Parathyroid adenoma (tissue), 2 donors: ENCODE results near the gene KIAA1614.

Experiments
- H2AFZ ChIP-seq: fragments of 300-600 bp; sonication (generic); one replicate; pipeline ENCODE4 v1.7.0; 2017; ENCODE audit warnings: antibody characterized with exemption, mild to moderate bottlenecking
- H3K27ac ChIP-seq: fragments of 300-600 bp; sonication (generic); one replicate; pipeline ENCODE4 v1.7.0; 2017
- H3K27me3 ChIP-seq: fragments of 300-600 bp; sonication (generic); one replicate; pipeline ENCODE4 v1.7.0; 2017; ENCODE audit warnings: low read length; ENCODE audit not compliant: control insufficient read depth, insufficient read depth
- H3K36me3 ChIP-seq: fragments of 300-600 bp; sonication (generic); one replicate; pipeline ENCODE4 v1.7.0; 2017; ENCODE audit warnings: low read length; ENCODE audit not compliant: control insufficient read depth, insufficient read depth
- H3K4me1 ChIP-seq: fragments of 300-600 bp; sonication (generic); one replicate; pipeline ENCODE4 v1.7.0; 2017; ENCODE audit warnings: control low read depth
- H3K4me2 ChIP-seq: fragments of 300-600 bp; sonication (generic); one replicate; pipeline ENCODE4 v1.7.0; 2017; ENCODE audit warnings: low read length
- H3K4me3 ChIP-seq: fragments of 300-600 bp; sonication (generic); one replicate; pipeline ENCODE4 v1.7.0; 2017; ENCODE audit warnings: low read depth, low read length
- H3K79me2 ChIP-seq: fragments of 300-600 bp; sonication (generic); one replicate; pipeline ENCODE4 v1.7.0; 2017; ENCODE audit warnings: control low read depth
- H3K9ac ChIP-seq: fragments of 300-600 bp; sonication (generic); one replicate; pipeline ENCODE4 v1.7.0; 2017; ENCODE audit warnings: mild to moderate bottlenecking
- H3K9me3 ChIP-seq: fragments of 300-600 bp; sonication (generic); one replicate; pipeline ENCODE4 v1.7.0; 2017; ENCODE audit warnings: low read length; ENCODE audit not compliant: control insufficient read depth
- CTCF ChIP-seq: fragments of 300-600 bp; sonication (generic); IDR thresholded peaks from one replicate; pipeline ENCODE4 v1.7.0; 2017; ENCODE audit warnings: antibody characterized with exemption, mild to moderate bottlenecking
- donor health status: primary hyperparathyroidism.

The KIAA1614 gene

GRCh38 chr1:180884588-180885300 is 28.0 kb upstream of the KIAA1614 start:
- Histone ChIP-seq H3K4me1 (no peaks in the 10 kb centered on the region), H3K9me3 (no peaks in the 10 kb centered on the region)
- no peak for TF ChIP-seq CTCF

GRCh38 chr1:180886338-180886737 is 26.4 kb upstream of the KIAA1614 start:
- Histone ChIP-seq H3K36me3 (no peaks in the 10 kb centered on the region), H3K9ac (no peak overlapping the region), H3K4me3 (no peak overlapping the region), H3K79me2 (no peaks in the 10 kb centered on the region), H2AFZ (no peak overlapping the region), H3K4me1 (no peaks in the 10 kb centered on the region), H3K27ac (no peak overlapping the region), H3K9me3 (no peaks in the 10 kb centered on the region), H3K27me3 (no peaks in the 10 kb centered on the region), H3K4me2 (no peak overlapping the region)
- no peak for TF ChIP-seq CTCF

More at GRCh38 chr1:180884588-180885300, 28.0 kb upstream of the KIAA1614 start:
- Histone ChIP-seq H3K9ac (no peak overlapping the region), H3K4me2 (no peak overlapping the region), H3K4me3 (no peak overlapping the region), H3K27ac (no peak overlapping the region), H3K79me2 (no peaks in the 10 kb centered on the region), H3K27me3 (no peaks in the 10 kb centered on the region), H3K36me3 (no peaks in the 10 kb centered on the region), H2AFZ (no peak overlapping the region)

GRCh38 chr1:180887841-180888240 is 24.9 kb upstream of the KIAA1614 start:
- no peaks in the 10 kb centered on the region for H3K79me2 ChIP-seq
- TF ChIP-seq CTCF, result no peak
- no peaks in the 10 kb centered on the region for H3K36me3 ChIP-seq
- H2AFZ ChIP-seq, result no peak overlapping the region
- no peaks in the 10 kb centered on the region for H3K4me1 ChIP-seq
- H3K4me3 ChIP-seq, result no peak overlapping the region
- no peak overlapping the region for H3K4me2 ChIP-seq
- H3K9me3 ChIP-seq, result no peaks in the 10 kb centered on the region
- no peak overlapping the region for H3K9ac ChIP-seq
- no peaks in the 10 kb centered on the region for H3K27me3 ChIP-seq
- H3K27ac ChIP-seq, result no peak overlapping the region

- no peaks in the 10 kb centered on the region for H3K36me3 ChIP-seq
- H3K4me2 ChIP-seq, result no peak overlapping the region
- H3K4me3 ChIP-seq, result no peak overlapping the region
- H3K9ac ChIP-seq, result no peak overlapping the region
- H3K9me3 ChIP-seq, result no peaks in the 10 kb centered on the region
- no peaks in the 10 kb centered on the region for H3K27me3 ChIP-seq
- H3K79me2 ChIP-seq, result no peaks in the 10 kb centered on the region
- no peaks in the 10 kb centered on the region for H3K4me1 ChIP-seq
- TF ChIP-seq CTCF, result no peak
- H3K27ac ChIP-seq, result no peak overlapping the region
- H2AFZ ChIP-seq, result no peak overlapping the region
Observed at GRCh38 chr1:180888870-180889269, 23.8 kb upstream of the KIAA1614 start.

- no peaks in the 10 kb centered on the region for H3K36me3 ChIP-seq
- TF ChIP-seq CTCF, result no peak
Observed at GRCh38 chr1:180889325-180889724, 23.4 kb upstream of the KIAA1614 start.

More at GRCh38 chr1:180889325-180889724, 23.4 kb upstream of the KIAA1614 start:
- Histone ChIP-seq H3K4me3 (no peak overlapping the region), H3K9ac (no peak overlapping the region), H3K79me2 (no peaks in the 10 kb centered on the region), H3K4me2 (no peak overlapping the region), H3K27me3 (no peaks in the 10 kb centered on the region), H3K27ac (no peak overlapping the region), H3K9me3 (no peaks in the 10 kb centered on the region), H2AFZ (no peak overlapping the region), H3K4me1 (no peaks in the 10 kb centered on the region)
